GM12892 (cell line): Measurements from ENCODE around the gene SRMS.

ENCODE experiments used
- POLR2A ChIP-seq: IDR thresholded peaks from 2 replicates; pipeline ENCODE4 v1.6.1; 2011; ENCODE audit warnings: low read depth, low read length, control low read depth
- POLR2AphosphoS5 ChIP-seq: IDR thresholded peaks from 2 replicates; pipeline ENCODE4 v1.6.1; 2011; ENCODE audit warnings: low read depth, low read length, control low read depth

- no peak for TF ChIP-seq POLR2AphosphoS5
- no peak for TF ChIP-seq POLR2A
Observed at GRCh38 chr20:63548542-63548941, 993 bp upstream of the SRMS start.
